Ishikawa (cell line): ENCODE data around the gene SAMSN1.

ENCODE experiments used
- CEBPB ChIP-seq: IDR thresholded peaks from 2 replicates; pipeline ENCODE4 v1.6.1; 2012
- EGR1 ChIP-seq: IDR thresholded peaks from 2 replicates; pipeline ENCODE4 v1.6.1; 2012
- EP300 ChIP-seq: IDR thresholded peaks from 2 replicates; pipeline ENCODE4 v1.6.1; 2012; ENCODE audit warnings: borderline replicate concordance
- FOXM1 ChIP-seq: IDR thresholded peaks from 2 replicates; pipeline ENCODE4 v1.6.1; 2012; ENCODE audit warnings: low read depth, borderline replicate concordance
- NFIC ChIP-seq: IDR thresholded peaks from 2 replicates; pipeline ENCODE4 v1.6.1; 2012
- RAD21 ChIP-seq: IDR thresholded peaks from 2 replicates; pipeline ENCODE4 v1.6.1; 2012; ENCODE audit warnings: low read depth
- TAF1 ChIP-seq: IDR thresholded peaks from 2 replicates; pipeline ENCODE4 v1.6.1; 2012; ENCODE audit warnings: low read depth, mild to moderate bottlenecking
- TCF12 ChIP-seq: IDR thresholded peaks from 2 replicates; pipeline ENCODE4 v1.6.1; 2012; ENCODE audit warnings: low read depth
- TEAD4 ChIP-seq: IDR thresholded peaks from 2 replicates; pipeline ENCODE4 v1.6.1; 2012
- YY1 ChIP-seq: IDR thresholded peaks from 2 replicates; pipeline ENCODE4 v1.6.1; 2012; ENCODE audit warnings: low read depth
- ZBTB7A ChIP-seq: IDR thresholded peaks from 2 replicates; pipeline ENCODE4 v1.6.1; 2012; ENCODE audit warnings: low read depth
- TF ChIP-seq, protein P1 (sequence below): IDR thresholded peaks from 2 replicates; pipeline ENCODE4 v1.6.1; 2012
- TF ChIP-seq, protein P2 (sequence below): IDR thresholded peaks from 2 replicates; pipeline ENCODE4 v1.6.1; 2012; ENCODE audit warnings: low read depth, mild to moderate bottlenecking
- TF ChIP-seq, protein P3 (sequence below): IDR thresholded peaks from 2 replicates; pipeline ENCODE4 v1.6.1; 2012

DNA sequence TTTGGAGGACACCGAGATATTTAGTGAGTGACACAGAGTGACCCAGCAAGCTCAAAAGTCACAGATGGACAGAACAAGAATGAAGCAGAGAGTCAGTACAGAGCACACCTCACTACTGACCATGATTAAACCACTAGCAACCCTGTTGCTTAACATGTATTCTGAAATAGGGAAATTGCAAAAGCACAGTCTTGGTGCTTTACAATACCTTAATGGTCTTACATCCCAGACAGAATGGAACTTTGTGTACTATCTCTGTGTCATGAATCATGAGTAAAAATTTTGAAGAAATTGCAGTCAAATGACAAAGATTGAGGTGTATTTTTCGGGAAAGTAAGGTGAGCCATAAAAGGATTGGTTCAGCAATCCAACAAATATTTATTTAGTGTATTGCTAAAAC lies 2.7 kb upstream of the SAMSN1 start:
- no peak for TF ChIP-seq TEAD4
- TF ChIP-seq, protein P1, sequence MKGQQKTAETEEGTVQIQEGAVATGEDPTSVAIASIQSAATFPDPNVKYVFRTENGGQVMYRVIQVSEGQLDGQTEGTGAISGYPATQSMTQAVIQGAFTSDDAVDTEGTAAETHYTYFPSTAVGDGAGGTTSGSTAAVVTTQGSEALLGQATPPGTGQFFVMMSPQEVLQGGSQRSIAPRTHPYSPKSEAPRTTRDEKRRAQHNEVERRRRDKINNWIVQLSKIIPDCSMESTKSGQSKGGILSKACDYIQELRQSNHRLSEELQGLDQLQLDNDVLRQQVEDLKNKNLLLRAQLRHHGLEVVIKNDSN, result no peak
- TF ChIP-seq EP300, result no peak
- TF ChIP-seq TAF1, result no peak
- TF ChIP-seq TCF12, result no peak
- TF ChIP-seq YY1, result no peak
- TF ChIP-seq, protein P2, sequence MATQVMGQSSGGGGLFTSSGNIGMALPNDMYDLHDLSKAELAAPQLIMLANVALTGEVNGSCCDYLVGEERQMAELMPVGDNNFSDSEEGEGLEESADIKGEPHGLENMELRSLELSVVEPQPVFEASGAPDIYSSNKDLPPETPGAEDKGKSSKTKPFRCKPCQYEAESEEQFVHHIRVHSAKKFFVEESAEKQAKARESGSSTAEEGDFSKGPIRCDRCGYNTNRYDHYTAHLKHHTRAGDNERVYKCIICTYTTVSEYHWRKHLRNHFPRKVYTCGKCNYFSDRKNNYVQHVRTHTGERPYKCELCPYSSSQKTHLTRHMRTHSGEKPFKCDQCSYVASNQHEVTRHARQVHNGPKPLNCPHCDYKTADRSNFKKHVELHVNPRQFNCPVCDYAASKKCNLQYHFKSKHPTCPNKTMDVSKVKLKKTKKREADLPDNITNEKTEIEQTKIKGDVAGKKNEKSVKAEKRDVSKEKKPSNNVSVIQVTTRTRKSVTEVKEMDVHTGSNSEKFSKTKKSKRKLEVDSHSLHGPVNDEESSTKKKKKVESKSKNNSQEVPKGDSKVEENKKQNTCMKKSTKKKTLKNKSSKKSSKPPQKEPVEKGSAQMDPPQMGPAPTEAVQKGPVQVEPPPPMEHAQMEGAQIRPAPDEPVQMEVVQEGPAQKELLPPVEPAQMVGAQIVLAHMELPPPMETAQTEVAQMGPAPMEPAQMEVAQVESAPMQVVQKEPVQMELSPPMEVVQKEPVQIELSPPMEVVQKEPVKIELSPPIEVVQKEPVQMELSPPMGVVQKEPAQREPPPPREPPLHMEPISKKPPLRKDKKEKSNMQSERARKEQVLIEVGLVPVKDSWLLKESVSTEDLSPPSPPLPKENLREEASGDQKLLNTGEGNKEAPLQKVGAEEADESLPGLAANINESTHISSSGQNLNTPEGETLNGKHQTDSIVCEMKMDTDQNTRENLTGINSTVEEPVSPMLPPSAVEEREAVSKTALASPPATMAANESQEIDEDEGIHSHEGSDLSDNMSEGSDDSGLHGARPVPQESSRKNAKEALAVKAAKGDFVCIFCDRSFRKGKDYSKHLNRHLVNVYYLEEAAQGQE, result no peak
- TF ChIP-seq EGR1, result no peak
- no peak for TF ChIP-seq FOXM1
- TF ChIP-seq CEBPB, result no peak
- TF ChIP-seq NFIC, result no peak
- TF ChIP-seq RAD21, result no peak
- TF ChIP-seq, protein P3, sequence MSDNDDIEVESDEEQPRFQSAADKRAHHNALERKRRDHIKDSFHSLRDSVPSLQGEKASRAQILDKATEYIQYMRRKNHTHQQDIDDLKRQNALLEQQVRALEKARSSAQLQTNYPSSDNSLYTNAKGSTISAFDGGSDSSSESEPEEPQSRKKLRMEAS, result no peak
- no peak for TF ChIP-seq ZBTB7A
